Activated naive CD8-positive, alpha-beta T cell treated with anti-CD3 and anti-CD28 coated beads, Interleukin-2, amount 50 U/mL, for 24 hours (primary cell): ENCODE data around the gene SLC5A7.

Experiments used
- ATAC-seq: fragments of 150-1000 bp; cut with Tn5 transposase; one replicate; pipeline ENCODE4 v1.10.0; 2021
- DNase-seq: peaks from one replicate; pipeline ENCODE4 v3.0.0; 2021
- H3K27ac Mint-ChIP-seq: one replicate; pipeline ENCODE4 v1.8.0; 2021; ENCODE audit warnings: mild to moderate bottlenecking, mixed read lengths
- H3K27me3 Mint-ChIP-seq: one replicate; pipeline ENCODE4 v1.8.0; 2021; ENCODE audit warnings: mixed read lengths
- H3K36me3 Mint-ChIP-seq: one replicate; pipeline ENCODE4 v1.8.0; 2021; ENCODE audit warnings: low read depth, mixed read lengths
- H3K4me1 Mint-ChIP-seq: one replicate; pipeline ENCODE4 v1.8.0; 2021; ENCODE audit warnings: mixed read lengths
- H3K4me3 Mint-ChIP-seq: one replicate; pipeline ENCODE4 v1.8.0; 2021; ENCODE audit warnings: mild to moderate bottlenecking, moderate library complexity, mixed read lengths
- H3K9me3 Mint-ChIP-seq: one replicate; pipeline ENCODE4 v1.8.0; 2021; ENCODE audit warnings: mixed read lengths

SLC5A7 gene

GRCh38 chr2:108029912-108030311 lies 43.6 kb downstream of the SLC5A7 start:
- Mint-ChIP-seq H3K9me3 (no peaks in the 10 kb centered on the region), H3K36me3 (no peaks in the 10 kb centered on the region), H3K27ac (no peak overlapping the region), H3K4me1 (no peaks in the 10 kb centered on the region), H3K27me3 (no peaks in the 10 kb centered on the region), H3K4me3 (no peak overlapping the region)
- DNase-seq (no peak), ATAC-seq (no peak)

DNA sequence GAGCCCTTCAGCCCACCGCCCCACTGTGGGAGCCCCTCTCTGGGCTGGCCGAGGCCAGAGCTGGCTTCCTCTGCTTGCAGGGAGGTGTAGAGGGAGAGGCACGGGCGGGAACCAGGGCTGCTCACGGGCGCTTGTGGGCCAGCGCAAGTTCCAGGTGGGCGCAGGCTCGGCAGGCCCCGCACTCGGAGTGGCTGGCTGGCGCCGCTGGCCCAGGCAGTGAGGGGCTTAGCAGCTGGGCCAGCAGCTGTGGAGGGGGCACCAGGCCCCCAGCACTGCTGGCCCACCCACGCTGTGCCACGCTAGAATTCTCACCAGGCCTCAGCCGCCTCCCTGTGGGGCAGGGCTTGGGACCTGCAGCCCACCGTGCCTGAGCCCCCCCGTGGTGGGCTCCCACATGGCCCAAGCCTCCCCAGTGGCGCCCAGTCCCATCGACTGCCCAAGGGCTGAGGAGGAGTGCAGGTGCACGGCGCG lies 45.2 kb downstream of the SLC5A7 start:
- Mint-ChIP-seq H3K27ac (no peak overlapping the region), H3K4me3 (no peak overlapping the region), H3K4me1 (no peaks in the 10 kb centered on the region), H3K36me3 (no peaks in the 10 kb centered on the region), H3K27me3 (no peaks in the 10 kb centered on the region), H3K9me3 (peaks cover 5% of the 10 kb centered on the region)
- DNase-seq (no peak), ATAC-seq (no peak)

GRCh38 chr2:108034843-108035242 lies 48.5 kb downstream of the SLC5A7 start:
- H3K27me3 Mint-ChIP-seq = no peaks in the 10 kb centered on the region
- H3K36me3 Mint-ChIP-seq = no peaks in the 10 kb centered on the region
- H3K4me1 Mint-ChIP-seq = no peaks in the 10 kb centered on the region
- peaks cover 9% of the 10 kb centered on the region for H3K9me3 Mint-ChIP-seq
- no peak overlapping the region for H3K4me3 Mint-ChIP-seq
- DNase-seq (no peak), ATAC-seq (no peak)
- H3K27ac Mint-ChIP-seq = no peak overlapping the region

- Mint-ChIP-seq H3K27ac (no peak overlapping the region), H3K4me3 (no peak overlapping the region), H3K27me3 (no peaks in the 10 kb centered on the region), H3K9me3 (peaks cover 19% of the 10 kb centered on the region), H3K4me1 (no peaks in the 10 kb centered on the region), H3K36me3 (no peaks in the 10 kb centered on the region)
- no peak for DNase-seq
- ATAC-seq = no peak
These were observed 62.4 kb downstream of the SLC5A7 start for GRCh38 chr2:108048752-108049151.

- no peak for DNase-seq
- Mint-ChIP-seq H3K4me1 (no peaks in the 10 kb centered on the region), H3K4me3 (no peak overlapping the region), H3K9me3 (no peaks in the 10 kb centered on the region), H3K27me3 (no peaks in the 10 kb centered on the region), H3K36me3 (no peaks in the 10 kb centered on the region), H3K27ac (no peak overlapping the region)
- ATAC-seq = no peak
These were observed 72.3 kb downstream of the SLC5A7 start for GRCh38 chr2:108058576-108059137.

DNA sequence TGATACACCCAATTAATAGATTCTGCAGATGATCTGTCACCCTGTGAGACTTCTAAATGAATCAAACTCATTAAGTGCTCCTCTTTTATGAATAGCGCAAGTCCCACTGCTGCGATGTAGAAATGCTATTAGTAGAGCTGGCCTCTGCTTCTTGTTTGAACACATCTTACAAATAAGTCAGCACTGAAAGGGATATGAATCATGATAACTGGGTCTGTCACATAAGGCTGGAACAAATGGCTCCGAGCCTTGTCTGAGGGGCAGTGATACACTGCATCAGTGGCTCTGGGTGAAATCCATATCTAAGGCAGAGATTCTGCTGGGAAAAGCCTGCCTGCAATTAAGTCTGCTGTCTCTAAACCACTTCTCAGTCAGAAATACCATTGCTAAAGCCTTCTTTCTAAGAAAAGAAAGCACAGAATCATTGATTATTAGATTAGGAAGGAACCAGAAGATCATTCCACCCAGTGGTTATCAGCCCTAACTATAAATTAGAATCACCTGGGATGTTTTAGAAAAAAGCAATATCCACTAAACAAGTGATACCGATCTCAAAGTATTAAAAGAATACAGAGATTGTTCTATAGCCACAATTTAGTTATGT lies 75.2 kb downstream of the SLC5A7 start:
- no peak for DNase-seq
- ATAC-seq = no peak
- Mint-ChIP-seq H3K4me1 (no peaks in the 10 kb centered on the region), H3K4me3 (no peak overlapping the region), H3K36me3 (no peaks in the 10 kb centered on the region), H3K27ac (no peak overlapping the region), H3K27me3 (no peaks in the 10 kb centered on the region), H3K9me3 (no peaks in the 10 kb centered on the region)
